ENCODE results near the gene TMEM63C. TPM values are rescaled to one million over a fixed set of nuclear protein-coding genes. Genes with fewer than 3 reads are reported as not detected.

TMEM63C gene
- total RNA-seq, 2 donors from 2014 or later, result 1.1 to 1.6 TPM

GRCh38 chr14:77271113-77271710 is 89.6 kb downstream of the TMEM63C start, which contains the start of gene NGB:
NGB (minus strand) TSS chr14:77271206; CDS start chr14:77270937, 269 bp downstream.
- 26 to 60% methylated on average over 10 to 38 of the region's 38 CpGs for WGBS, 2 experiments (ENCODE audit: insufficient coverage in 1 of 2, insufficient read length in 1 of 2)
- Histone ChIP-seq H3K27ac (ENCODE audit: low read depth, low read length) (no peak within 1 kb of the TSS), H3K36me3 (ENCODE audit: control insufficient read depth, insufficient read depth, low read length) (no peaks in the 10 kb centered on the region), H3K4me3 (ENCODE audit: low read length) (peak within 1 kb of the TSS; percentile 45), H3K9me3 (ENCODE audit: control insufficient read depth, low read length) (no peaks in the 10 kb centered on the region), H3K4me1 (ENCODE audit: control insufficient read depth, insufficient read depth, low read length) (no peaks in the 10 kb centered on the region), H3K9ac (ENCODE audit: extremely low read depth, low read length, poor library complexity, severe bottlenecking) (no peak within 1 kb of the TSS), H3K27me3 (ENCODE audit: control insufficient read depth, insufficient read depth, low read length, poor library complexity, severe bottlenecking) (peaks cover 59% of the 10 kb centered on the region)
- DNase-seq, result peak; percentile 67
- peak within 1 kb of the TSS; percentile 39 for H3K4me3 Mint-ChIP-seq
- H3K9me3 Mint-ChIP-seq, result no peaks in the 10 kb centered on the region
- H3K36me3 Mint-ChIP-seq (ENCODE audit: low read depth), result no peaks in the 10 kb centered on the region
- TF ChIP-seq CTCF (conservative IDR thresholded peaks at IDR 0.05), result no peak
- peaks cover 3% of the 10 kb centered on the region for H3K4me1 Mint-ChIP-seq
- no peak within 1 kb of the TSS for H3K27ac Mint-ChIP-seq
- peaks cover 66% of the 10 kb centered on the region for H3K27me3 Mint-ChIP-seq (ENCODE audit: insufficient read depth)

GRCh38 chr14:77272261-77272660 is 90.7 kb downstream of the TMEM63C start:
- no peak overlapping the region for H3K27ac Mint-ChIP-seq
- 90 to 96% methylated on average over 3 to 4 of the region's 4 CpGs for WGBS, 2 experiments (ENCODE audit: insufficient coverage in 1 of 2, insufficient read length in 1 of 2)
- no peak for TF ChIP-seq CTCF (conservative IDR thresholded peaks at IDR 0.05)
- Histone ChIP-seq H3K27ac (ENCODE audit: low read depth, low read length) (no peak overlapping the region), H3K4me3 (ENCODE audit: low read length) (no peak overlapping the region), H3K4me1 (ENCODE audit: control insufficient read depth, insufficient read depth, low read length) (no peaks in the 10 kb centered on the region), H3K9me3 (ENCODE audit: control insufficient read depth, low read length) (no peaks in the 10 kb centered on the region), H3K36me3 (ENCODE audit: control insufficient read depth, insufficient read depth, low read length) (no peaks in the 10 kb centered on the region), H3K9ac (ENCODE audit: extremely low read depth, low read length, poor library complexity, severe bottlenecking) (no peak overlapping the region), H3K27me3 (ENCODE audit: control insufficient read depth, insufficient read depth, low read length, poor library complexity, severe bottlenecking) (peaks cover 59% of the 10 kb centered on the region)
- peaks cover 64% of the 10 kb centered on the region for H3K27me3 Mint-ChIP-seq (ENCODE audit: insufficient read depth)
- H3K36me3 Mint-ChIP-seq (ENCODE audit: low read depth), result peaks cover 2% of the 10 kb centered on the region
- DNase-seq, result no peak
- no peak overlapping the region for H3K4me3 Mint-ChIP-seq
- no peaks in the 10 kb centered on the region for H3K9me3 Mint-ChIP-seq
- peaks cover 3% of the 10 kb centered on the region for H3K4me1 Mint-ChIP-seq

GRCh38 chr14:77273796-77274195 is 92.2 kb downstream of the TMEM63C start:
- Histone ChIP-seq H3K36me3 (ENCODE audit: control insufficient read depth, insufficient read depth, low read length) (peaks cover 8% of the 10 kb centered on the region), H3K4me3 (ENCODE audit: low read length) (no peak overlapping the region), H3K27me3 (ENCODE audit: control insufficient read depth, insufficient read depth, low read length, poor library complexity, severe bottlenecking) (peaks cover 45% of the 10 kb centered on the region), H3K9ac (ENCODE audit: extremely low read depth, low read length, poor library complexity, severe bottlenecking) (no peak overlapping the region), H3K9me3 (ENCODE audit: control insufficient read depth, low read length) (no peaks in the 10 kb centered on the region), H3K4me1 (ENCODE audit: control insufficient read depth, insufficient read depth, low read length) (no peaks in the 10 kb centered on the region), H3K27ac (ENCODE audit: low read depth, low read length) (no peak overlapping the region)
- WGBS, 2 experiments (ENCODE audit: insufficient coverage in 1 of 2, insufficient read length in 1 of 2), result 81 to 92% methylated on average over 4 of the region's 4 CpGs
- TF ChIP-seq CTCF (conservative IDR thresholded peaks at IDR 0.05), result no peak
- peaks cover 5% of the 10 kb centered on the region for H3K36me3 Mint-ChIP-seq (ENCODE audit: low read depth)
- peaks cover 3% of the 10 kb centered on the region for H3K4me1 Mint-ChIP-seq
- H3K9me3 Mint-ChIP-seq, result no peaks in the 10 kb centered on the region
- peaks cover 51% of the 10 kb centered on the region for H3K27me3 Mint-ChIP-seq (ENCODE audit: insufficient read depth)
- no peak for DNase-seq
- H3K4me3 Mint-ChIP-seq, result no peak overlapping the region
- no peak overlapping the region for H3K27ac Mint-ChIP-seq

All from endodermal cell (in vitro differentiated cells).